ENCODE measurements around the gene DCDC2.
A peak's percentile ranks its signal among the peaks of the same experiment; 100 is the strongest.

DNA sequence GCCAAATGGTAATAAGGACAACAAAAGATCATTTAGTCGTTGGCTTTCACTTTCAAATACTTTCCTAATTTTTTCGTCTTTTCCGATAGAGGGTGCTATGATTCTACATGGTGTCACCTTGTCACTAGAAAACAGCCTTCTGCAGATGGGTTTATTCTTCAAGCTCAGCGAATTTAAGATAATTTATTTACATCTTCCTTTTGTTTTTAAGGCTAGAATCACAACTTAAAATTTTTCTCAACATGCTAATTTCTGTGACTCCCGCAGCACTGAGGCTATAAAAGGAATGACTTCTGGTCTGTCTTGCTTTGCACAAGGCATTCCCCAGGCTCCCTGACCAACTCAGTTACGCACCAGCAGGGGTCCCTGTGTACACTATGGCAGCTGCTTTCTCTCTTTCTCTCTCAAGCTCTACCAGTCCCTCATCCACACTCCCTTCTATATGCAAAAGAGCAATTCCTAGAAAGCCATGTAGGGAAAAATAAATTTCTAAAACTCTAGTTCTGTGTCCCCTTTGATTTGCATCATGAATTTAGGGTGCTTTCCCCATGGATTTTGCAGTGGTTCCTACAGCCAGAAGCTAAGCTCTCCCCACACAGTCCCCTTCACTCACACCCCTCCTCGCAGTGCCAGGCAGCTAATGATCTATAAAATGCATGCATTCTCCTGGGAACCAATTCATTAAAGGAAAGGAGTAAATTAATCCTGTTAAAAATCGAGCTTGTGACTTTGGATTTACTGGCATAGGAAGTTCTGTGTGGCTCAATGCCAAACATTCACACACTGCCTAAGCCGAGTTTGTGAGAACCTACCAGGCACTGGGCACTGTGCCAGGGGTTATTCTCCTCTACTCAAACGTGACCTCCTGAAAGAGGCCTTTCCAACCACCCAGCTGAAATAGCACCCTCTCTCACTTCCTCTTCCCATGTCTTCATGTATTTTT lies 74.5 kb downstream of the DCDC2 start:
- TF ChIP-seq, protein P1, sequence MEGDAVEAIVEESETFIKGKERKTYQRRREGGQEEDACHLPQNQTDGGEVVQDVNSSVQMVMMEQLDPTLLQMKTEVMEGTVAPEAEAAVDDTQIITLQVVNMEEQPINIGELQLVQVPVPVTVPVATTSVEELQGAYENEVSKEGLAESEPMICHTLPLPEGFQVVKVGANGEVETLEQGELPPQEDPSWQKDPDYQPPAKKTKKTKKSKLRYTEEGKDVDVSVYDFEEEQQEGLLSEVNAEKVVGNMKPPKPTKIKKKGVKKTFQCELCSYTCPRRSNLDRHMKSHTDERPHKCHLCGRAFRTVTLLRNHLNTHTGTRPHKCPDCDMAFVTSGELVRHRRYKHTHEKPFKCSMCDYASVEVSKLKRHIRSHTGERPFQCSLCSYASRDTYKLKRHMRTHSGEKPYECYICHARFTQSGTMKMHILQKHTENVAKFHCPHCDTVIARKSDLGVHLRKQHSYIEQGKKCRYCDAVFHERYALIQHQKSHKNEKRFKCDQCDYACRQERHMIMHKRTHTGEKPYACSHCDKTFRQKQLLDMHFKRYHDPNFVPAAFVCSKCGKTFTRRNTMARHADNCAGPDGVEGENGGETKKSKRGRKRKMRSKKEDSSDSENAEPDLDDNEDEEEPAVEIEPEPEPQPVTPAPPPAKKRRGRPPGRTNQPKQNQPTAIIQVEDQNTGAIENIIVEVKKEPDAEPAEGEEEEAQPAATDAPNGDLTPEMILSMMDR (IDR thresholded peaks at IDR 0.05; ENCODE audit: insufficient read depth, low read depth, low read length), result peak; percentile 79
- no peak for TF ChIP-seq EZH2 (IDR thresholded peaks at IDR 0.05; ENCODE audit: insufficient read depth, low read length)
